ENCODE measurements around the gene CDC42EP4. TPM values are rescaled to one million over a fixed set of nuclear protein-coding genes. Genes with fewer than 3 reads are reported as not detected.

The CDC42EP4 gene
- total RNA-seq, 2 donors from 2014 or later, result 38.5 to 49.7 TPM

DNA sequence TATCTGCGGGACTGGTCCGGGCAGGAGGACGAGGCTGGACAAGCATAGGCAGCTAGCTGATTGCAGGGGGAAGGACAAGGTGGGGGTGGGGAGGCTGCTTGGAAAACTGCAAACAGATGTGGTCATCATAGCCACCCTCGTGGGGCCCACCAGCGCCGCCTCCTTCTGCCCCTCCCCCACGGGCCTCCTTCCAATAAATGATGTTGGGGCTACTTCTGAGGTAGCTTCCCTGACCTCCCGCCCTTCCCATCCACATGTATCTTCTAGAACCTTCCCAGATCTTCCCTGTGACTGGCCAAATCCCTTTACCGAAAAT is 12.3 kb upstream of the CDC42EP4 start:
- no peaks in the 10 kb centered on the region for H3K36me3 ChIP-seq (ENCODE audit: control insufficient read depth, insufficient read depth, low read length)
- no peak overlapping the region for H3K4me3 ChIP-seq (ENCODE audit: low read length)
- no peaks in the 10 kb centered on the region for H3K9me3 ChIP-seq (ENCODE audit: control insufficient read depth, low read length)
- H3K4me3 Mint-ChIP-seq, result no peak overlapping the region
- H3K27ac Mint-ChIP-seq, result no peak overlapping the region
- no peaks in the 10 kb centered on the region for H3K27me3 ChIP-seq (ENCODE audit: control insufficient read depth, insufficient read depth, low read length, poor library complexity, severe bottlenecking)
- no peak overlapping the region for H3K9ac ChIP-seq (ENCODE audit: extremely low read depth, low read length, poor library complexity, severe bottlenecking)
- no peak overlapping the region for H3K27ac ChIP-seq (ENCODE audit: low read depth, low read length)
- no peaks in the 10 kb centered on the region for H3K9me3 Mint-ChIP-seq
- peaks cover 30% of the 10 kb centered on the region for H3K4me1 Mint-ChIP-seq
- H3K4me1 ChIP-seq (ENCODE audit: control insufficient read depth, insufficient read depth, low read length), result peaks cover 7% of the 10 kb centered on the region
- TF ChIP-seq, protein P1, sequence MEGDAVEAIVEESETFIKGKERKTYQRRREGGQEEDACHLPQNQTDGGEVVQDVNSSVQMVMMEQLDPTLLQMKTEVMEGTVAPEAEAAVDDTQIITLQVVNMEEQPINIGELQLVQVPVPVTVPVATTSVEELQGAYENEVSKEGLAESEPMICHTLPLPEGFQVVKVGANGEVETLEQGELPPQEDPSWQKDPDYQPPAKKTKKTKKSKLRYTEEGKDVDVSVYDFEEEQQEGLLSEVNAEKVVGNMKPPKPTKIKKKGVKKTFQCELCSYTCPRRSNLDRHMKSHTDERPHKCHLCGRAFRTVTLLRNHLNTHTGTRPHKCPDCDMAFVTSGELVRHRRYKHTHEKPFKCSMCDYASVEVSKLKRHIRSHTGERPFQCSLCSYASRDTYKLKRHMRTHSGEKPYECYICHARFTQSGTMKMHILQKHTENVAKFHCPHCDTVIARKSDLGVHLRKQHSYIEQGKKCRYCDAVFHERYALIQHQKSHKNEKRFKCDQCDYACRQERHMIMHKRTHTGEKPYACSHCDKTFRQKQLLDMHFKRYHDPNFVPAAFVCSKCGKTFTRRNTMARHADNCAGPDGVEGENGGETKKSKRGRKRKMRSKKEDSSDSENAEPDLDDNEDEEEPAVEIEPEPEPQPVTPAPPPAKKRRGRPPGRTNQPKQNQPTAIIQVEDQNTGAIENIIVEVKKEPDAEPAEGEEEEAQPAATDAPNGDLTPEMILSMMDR (conservative IDR thresholded peaks at IDR 0.05), result no peak
- peak; percentile 62 for DNase-seq
- H3K36me3 Mint-ChIP-seq (ENCODE audit: low read depth), result no peaks in the 10 kb centered on the region
- WGBS, 2 experiments (ENCODE audit: insufficient coverage in 1 of 2, insufficient read length in 1 of 2), result 75 to 93% methylated on average over 6 to 9 of the region's 9 CpGs
- H3K27me3 Mint-ChIP-seq (ENCODE audit: insufficient read depth), result peaks cover 1% of the 10 kb centered on the region

DNA sequence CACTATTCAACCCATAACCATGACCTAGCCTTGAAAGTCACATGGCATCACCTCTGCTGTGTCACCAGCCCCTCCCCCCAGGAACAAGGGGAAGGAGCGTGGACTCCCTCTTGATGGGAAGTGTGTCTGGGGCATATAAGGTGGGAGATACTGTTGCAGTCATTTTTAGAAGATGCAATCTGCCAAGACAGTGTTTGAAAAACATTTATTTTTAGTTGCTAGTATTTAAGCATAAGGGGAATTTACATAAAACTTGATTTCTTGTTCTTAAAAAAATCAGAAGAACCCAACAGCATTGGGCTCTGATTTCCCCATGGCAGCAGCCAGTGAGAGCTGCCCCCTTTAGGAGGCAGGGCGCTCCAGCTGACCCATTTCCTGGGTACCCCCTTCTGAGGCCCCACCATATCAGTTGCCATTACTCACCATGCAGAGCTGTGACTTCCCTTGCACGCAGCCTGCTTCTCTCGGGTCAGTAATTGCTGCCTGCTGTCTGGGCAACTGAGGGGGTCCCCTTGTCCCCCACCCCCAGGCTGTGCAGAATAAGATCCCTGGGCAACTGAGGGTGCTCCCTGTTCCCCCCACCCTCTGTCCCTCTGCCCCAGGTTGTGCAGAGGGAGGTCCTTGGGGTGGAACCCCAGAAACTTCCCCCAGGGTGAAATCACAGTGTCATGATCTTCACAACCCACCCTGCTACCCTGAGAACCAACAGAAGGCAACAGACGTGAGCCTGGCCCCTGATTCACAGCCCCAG is 11.8 kb upstream of the CDC42EP4 start:
- Mint-ChIP-seq H3K27ac (no peak overlapping the region), H3K27me3 (ENCODE audit: insufficient read depth) (peaks cover 1% of the 10 kb centered on the region), H3K9me3 (no peaks in the 10 kb centered on the region), H3K4me3 (no peak overlapping the region), H3K4me1 (peaks cover 32% of the 10 kb centered on the region), H3K36me3 (ENCODE audit: low read depth) (no peaks in the 10 kb centered on the region)
- Histone ChIP-seq H3K4me1 (ENCODE audit: control insufficient read depth, insufficient read depth, low read length) (peaks cover 7% of the 10 kb centered on the region), H3K36me3 (ENCODE audit: control insufficient read depth, insufficient read depth, low read length) (no peaks in the 10 kb centered on the region), H3K4me3 (ENCODE audit: low read length) (no peak overlapping the region), H3K27me3 (ENCODE audit: control insufficient read depth, insufficient read depth, low read length, poor library complexity, severe bottlenecking) (no peaks in the 10 kb centered on the region), H3K9me3 (ENCODE audit: control insufficient read depth, low read length) (no peaks in the 10 kb centered on the region), H3K27ac (ENCODE audit: low read depth, low read length) (peak overlapping the region; percentile 8), H3K9ac (ENCODE audit: extremely low read depth, low read length, poor library complexity, severe bottlenecking) (no peak overlapping the region)
- TF ChIP-seq, protein P1 (conservative IDR thresholded peaks at IDR 0.05), result no peak
- DNase-seq, result no peak
- WGBS, 2 experiments (ENCODE audit: insufficient coverage in 1 of 2, insufficient read length in 1 of 2), result 75 to 86% methylated on average over 4 to 5 of the region's 5 CpGs

DNA sequence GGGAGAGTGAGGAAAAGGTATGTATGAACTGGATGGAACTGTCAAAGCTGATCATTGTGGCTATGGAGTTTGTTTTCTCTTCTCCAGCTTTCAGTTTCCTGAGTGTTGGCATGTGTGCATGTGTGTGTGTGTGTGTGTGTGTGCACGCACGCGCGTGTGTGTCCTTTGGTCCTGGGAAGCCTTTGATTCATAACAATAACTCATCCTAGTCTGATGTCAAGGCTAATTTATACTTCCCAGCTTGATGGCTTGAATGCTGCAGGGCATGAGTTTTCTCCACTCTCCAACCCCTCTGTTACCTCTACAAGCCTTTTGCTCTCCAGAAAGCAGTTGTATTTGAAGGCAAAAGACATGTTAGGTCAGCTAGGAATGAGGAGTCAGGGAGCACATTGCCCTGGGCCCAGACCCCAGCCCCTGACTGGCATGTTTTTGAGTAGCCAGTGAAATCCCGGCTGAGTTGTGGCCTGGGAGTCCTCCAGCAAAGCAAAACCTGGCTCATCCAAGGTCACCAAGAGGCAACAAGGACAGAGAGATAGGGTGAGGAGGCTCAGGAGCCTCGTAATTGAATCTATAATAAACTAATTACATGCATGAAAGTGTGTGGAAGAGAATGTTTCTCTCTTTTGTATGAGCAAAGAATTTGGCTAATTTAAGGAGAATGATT is 8.9 kb upstream of the CDC42EP4 start:
- no peak overlapping the region for H3K4me3 Mint-ChIP-seq
- peak overlapping the region; percentile 68 for H3K27ac ChIP-seq (ENCODE audit: low read depth, low read length)
- 90 to 95% methylated on average over 2 to 3 of the region's 6 CpGs for WGBS, 2 experiments (ENCODE audit: insufficient coverage in 1 of 2, insufficient read length in 1 of 2)

More for the DNA sequence above, 8.9 kb upstream of the CDC42EP4 start:
- peaks cover 52% of the 10 kb centered on the region for H3K4me1 Mint-ChIP-seq
- no peak overlapping the region for H3K27ac Mint-ChIP-seq
- TF ChIP-seq, protein P1 (conservative IDR thresholded peaks at IDR 0.05), result no peak
- no peak for DNase-seq
- no peaks in the 10 kb centered on the region for H3K9me3 Mint-ChIP-seq
- no peaks in the 10 kb centered on the region for H3K9me3 ChIP-seq (ENCODE audit: control insufficient read depth, low read length)
- no peaks in the 10 kb centered on the region for H3K36me3 Mint-ChIP-seq (ENCODE audit: low read depth)
- no peaks in the 10 kb centered on the region for H3K27me3 Mint-ChIP-seq (ENCODE audit: insufficient read depth)
- H3K27me3 ChIP-seq (ENCODE audit: control insufficient read depth, insufficient read depth, low read length, poor library complexity, severe bottlenecking), result no peaks in the 10 kb centered on the region
- no peak overlapping the region for H3K9ac ChIP-seq (ENCODE audit: extremely low read depth, low read length, poor library complexity, severe bottlenecking)
- H3K4me1 ChIP-seq (ENCODE audit: control insufficient read depth, insufficient read depth, low read length), result peaks cover 20% of the 10 kb centered on the region
- no peak overlapping the region for H3K4me3 ChIP-seq (ENCODE audit: low read length)
- H3K36me3 ChIP-seq (ENCODE audit: control insufficient read depth, insufficient read depth, low read length), result no peaks in the 10 kb centered on the region
